Mucosa of descending colon (tissue), 3 donors: ENCODE data around the gene ACOT11. TPM values are rescaled to one million over a fixed set of nuclear protein-coding genes. Genes with fewer than 3 reads are reported as not detected.

Experiments used
- ATAC-seq: fragments of 200-7000 bp; cut with Tn5 transposase; one replicate; pipeline ENCODE4 v1.9.1; 2020; ENCODE audit warnings: mild to moderate bottlenecking, moderate library complexity
- DNase-seq, 3 donors: peaks; one replicate each; pipeline ENCODE4 v3.0.0-alpha.2; 2020
- H3K36me3 ChIP-seq: fragments of 200-600 bp; one replicate; pipeline ENCODE4 v1.8.0; 2021; ENCODE audit warnings: low read depth, mild to moderate bottlenecking
- H3K4me1 ChIP-seq: fragments of 200-600 bp; one replicate; pipeline ENCODE4 v1.8.0; 2021; ENCODE audit warnings: low read depth, mild to moderate bottlenecking
- H3K4me3 ChIP-seq: fragments of 200-600 bp; one replicate; pipeline ENCODE4 v1.8.0; 2021; ENCODE audit warnings: mild to moderate bottlenecking
- H3K9me3 ChIP-seq: fragments of 200-600 bp; one replicate; pipeline ENCODE4 v1.8.0; 2021; ENCODE audit warnings: mild to moderate bottlenecking
- CTCF ChIP-seq: fragments of 200-600 bp; IDR thresholded peaks from one replicate; pipeline ENCODE4 v1.8.0; 2022; ENCODE audit warnings: antibody characterized with exemption, mild to moderate bottlenecking
- intact Hi-C, 2 donors: fragments of 100-400 bp; cut with DNase I in 1 of 2; cut with micrococcal nuclease in 1 of 2; formaldehyde crosslinking; loops; one replicate each; pipeline versions ENCODE4 v1.11.0 to v1.11.1; 2022; cut with DNase I, micrococcal nuclease
- total RNA-seq, 3 donors: library from RNA; stranded (reverse); fragmentation: NEBNext Ultra II Directional in 2 of 3; extraction: Animal tissue kit (Norgen Biotek cat#: 25700) in 2 of 3; gene quantifications; one replicate each; pipeline versions ENCODE4 v1.2.1 to v1.2.4, GENCODE V29; 2021 to 2023
- donor health status: DM: no; HTN: no; CAD: no; lungs with moderate emphysema.
- donor health status: DM: no; HTN: no; CAD: no.
- donor health status: DM: no; HTN: yes; CAD: no.

ACOT11 gene
- total RNA-seq, 3 donors from 2014 or later, result 54.7 to 122 (median 62.2) TPM

GRCh38 chr1:54581621-54582035 lies 33.6 kb downstream of the ACOT11 start:
- intact Hi-C loops, result no loop called here
- TF ChIP-seq CTCF, result no peak
- DNase-seq, result peak; percentile 86 to 91 (median 90)
- Histone ChIP-seq H3K4me3 (no peak overlapping the region), H3K9me3 (no peaks in the 10 kb centered on the region), H3K36me3 (no peaks in the 10 kb centered on the region), H3K4me1 (peaks cover 16% of the 10 kb centered on the region)
- peak; percentile 96 for ATAC-seq

GRCh38 chr1:54582566-54583306 lies 34.7 kb downstream of the ACOT11 start:
- Histone ChIP-seq H3K9me3 (no peaks in the 10 kb centered on the region), H3K4me3 (no peak overlapping the region), H3K36me3 (no peaks in the 10 kb centered on the region), H3K4me1 (peaks cover 16% of the 10 kb centered on the region)
- ATAC-seq, result no peak
- TF ChIP-seq CTCF, result no peak
- no peak for DNase-seq
- intact Hi-C loops, result no loop called here

- intact Hi-C loops, result no loop called here
- Histone ChIP-seq H3K4me1 (peaks cover 16% of the 10 kb centered on the region), H3K9me3 (no peaks in the 10 kb centered on the region), H3K4me3 (no peak overlapping the region), H3K36me3 (no peaks in the 10 kb centered on the region)
- TF ChIP-seq CTCF, result no peak
- DNase-seq, result no peak
- ATAC-seq, result no peak
Observed at GRCh38 chr1:54583307-54583686, 35.3 kb downstream of the ACOT11 start.

- Histone ChIP-seq H3K4me3 (no peak overlapping the region), H3K9me3 (no peaks in the 10 kb centered on the region), H3K36me3 (no peaks in the 10 kb centered on the region), H3K4me1 (peaks cover 16% of the 10 kb centered on the region)
- DNase-seq, result no peak
- intact Hi-C loops, result no loop called here
- no peak for TF ChIP-seq CTCF
- ATAC-seq, result no peak
Observed at GRCh38 chr1:54583871-54584270, 35.8 kb downstream of the ACOT11 start.

GRCh38 chr1:54584575-54584974 lies 36.5 kb downstream of the ACOT11 start:
- intact Hi-C loops, result no loop called here
- ATAC-seq, result no peak
- Histone ChIP-seq H3K36me3 (no peaks in the 10 kb centered on the region), H3K4me3 (no peak overlapping the region), H3K4me1 (peaks cover 11% of the 10 kb centered on the region), H3K9me3 (no peaks in the 10 kb centered on the region)
- DNase-seq, result no peak
- TF ChIP-seq CTCF, result no peak
